Spleen (tissue), 11 donors: ENCODE data around the gene KRR1. TPM values are rescaled to one million over a fixed set of nuclear protein-coding genes. Genes with fewer than 3 reads are reported as not detected.

ENCODE experiments used
- DNase-seq: peaks from one replicate; pipeline ENCODE4 v3.0.0-alpha.2; 2020
- H3K27ac ChIP-seq, 8 donors: fragments of 200-600 bp; sonication (generic) in 7 of 8; 1 replicate in 4 of 8; 2 replicates in 4 of 8; pipeline versions ENCODE4 v1.5.0 to v1.8.0; 2016 to 2021; ENCODE audit warnings: inconsistent platforms in 4 of 8, mild to moderate bottlenecking in 4 of 8, moderate library complexity in 1 of 8
- H3K27me3 ChIP-seq, 7 donors: fragments of 200-600 bp; sonication (generic) in 6 of 7; replicated peaks in 1 of 7; 1 replicate in 4 of 7; 2 replicates in 3 of 7; pipeline versions ENCODE4 v1.5.0 to v1.8.0; 2016 to 2021; ENCODE audit warnings: inconsistent platforms in 3 of 7, mild to moderate bottlenecking in 1 of 7
- H3K36me3 ChIP-seq, 6 donors: fragments of 200-600 bp; sonication (generic) in 5 of 6; 1 replicate in 4 of 6; 2 replicates in 2 of 6; pipeline versions ENCODE4 v1.5.0 to v1.8.0; 2016 to 2021; ENCODE audit warnings: inconsistent platforms in 2 of 6
- H3K4me1 ChIP-seq, 6 donors: fragments of 200-600 bp; sonication (generic) in 5 of 6; 1 replicate in 3 of 6; 2 replicates in 3 of 6; pipeline versions ENCODE4 v1.5.0 to v1.8.0; 2016 to 2021; ENCODE audit warnings: inconsistent platforms in 3 of 6
- H3K4me3 ChIP-seq, 8 donors: fragments of 200-600 bp; sonication (generic) in 7 of 8; 1 replicate in 4 of 8; 2 replicates in 4 of 8; pipeline versions ENCODE4 v1.5.0 to v1.8.0; 2016 to 2021; ENCODE audit warnings: inconsistent platforms in 4 of 8, mild to moderate bottlenecking in 4 of 8, moderate library complexity in 2 of 8
- H3K9me3 ChIP-seq, 8 donors: fragments of 200-600 bp; sonication (generic) in 7 of 8; 1 replicate in 4 of 8; 2 replicates in 4 of 8; pipeline versions ENCODE4 v1.5.0 to v1.8.0; 2016 to 2021; ENCODE audit warnings: inconsistent platforms in 4 of 8
- POLR2A ChIP-seq, 3 donors: fragments of 450-650 bp; IDR thresholded peaks; one replicate each; pipeline ENCODE4 v1.5.1; 2017; ENCODE audit warnings: antibody characterized with exemption in 3 of 3, mild to moderate bottlenecking in 1 of 3
- POLR2AphosphoS5 ChIP-seq, 3 donors: sonication (generic); formaldehyde crosslinking; IDR thresholded peaks; one replicate each; pipeline ENCODE4 v1.5.1; 2017; ENCODE audit warnings: antibody characterized with exemption in 3 of 3
- WGBS, 5 donors: extraction: QIAGEN DNeasy Blood & Tissue Kit in 3 of 5; methylation state at CpG; one replicate each; pipeline versions ENCODE4 v1.1.5 to v1.1.7; 2013 to 2018; 5-methylcytosine and 5-hydroxymethylcytosine counted together
- intact Hi-C: fragments of 100-400 bp; cut with DNase I; formaldehyde crosslinking; loops from one replicate; pipeline ENCODE4 v1.15.0; 2023; ENCODE audit warnings: low total_unique reads
- polyA plus RNA-seq, 3 donors: library from polyadenylated mRNA; stranded (reverse); fragments of 200-250 nt; gene quantifications; one replicate each; pipeline ENCODE4 v1.2.1, GENCODE V29; 2013
- total RNA-seq, 7 donors: library from RNA; depleted of rRNA in 3 of 7; stranded (reverse); fragments of >200 nt in 3 of 7; fragmentation: NEBNext Ultra II Directional in 4 of 7; extraction: Animal tissue kit (Norgen Biotek cat#: 25700) in 4 of 7; gene quantifications; one replicate each; pipeline versions ENCODE4 v1.1.0 to v1.2.1, GENCODE V29; 2016 to 2021
- TF ChIP-seq, protein P1 (sequence below), 11 experiments: fragments of 200-600 bp in 7 of 11; fragments of 450-650 bp in 4 of 11; sonication (generic) in 4 of 11; IDR thresholded peaks in 8 of 11; conservative IDR thresholded peaks in 3 of 11; 1 replicate in 7 of 11; 2 replicates in 4 of 11; pipeline versions ENCODE4 v1.4.0 to v1.8.0; 2016 to 2021; ENCODE audit warnings: antibody characterized with exemption in 11 of 11, inconsistent platforms in 4 of 11, mild to moderate bottlenecking in 1 of 11
- donor health status: healthy with polysubstance abuse.
- donor health status: DM: no; HTN: no; CAD: no; lungs with moderate emphysema.
- donor health status: DM: no; HTN: no; CAD: no.
- donor health status: Bipolar disorder and iron deficiency.
- donor health status: healthy.
- donor health status: DM: no; HTN: no; CAD: no.
- donor health status: DM: yes; HTN: yes; CAD: no.

Gene KRR1
- total and polyA plus RNA-seq, 10 donors, result 11.2 to 51.2 (median 43.0) TPM

DNA sequence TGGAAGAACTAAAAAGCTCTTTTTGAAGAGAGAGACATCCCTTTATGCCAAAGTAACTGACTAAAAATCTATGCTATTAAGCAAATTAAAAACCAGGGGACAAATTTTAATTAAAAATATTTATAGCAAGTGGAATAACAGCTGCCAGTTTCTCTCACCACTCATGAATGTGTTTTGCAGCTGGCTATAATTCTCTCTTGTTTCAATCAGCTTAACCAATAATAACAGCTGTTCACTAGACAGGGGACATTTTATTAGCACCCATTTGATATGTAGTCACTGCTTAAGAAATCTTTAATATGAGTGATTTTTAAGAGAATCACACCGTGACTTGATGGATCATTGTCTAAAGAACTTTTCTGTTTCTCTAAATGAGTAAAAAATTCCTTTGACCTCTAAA is 34.2 kb upstream of the KRR1 start:
- no peak for DNase-seq
- Histone ChIP-seq H3K36me3 (no peaks in the 10 kb centered on the region), H3K4me1 (no peaks in the 10 kb centered on the region), H3K9me3 (no peaks in the 10 kb centered on the region), H3K4me3 (no peak overlapping the region), H3K27me3 (no peaks in the 10 kb centered on the region), H3K27ac (no peak overlapping the region)
- TF ChIP-seq, protein P1, sequence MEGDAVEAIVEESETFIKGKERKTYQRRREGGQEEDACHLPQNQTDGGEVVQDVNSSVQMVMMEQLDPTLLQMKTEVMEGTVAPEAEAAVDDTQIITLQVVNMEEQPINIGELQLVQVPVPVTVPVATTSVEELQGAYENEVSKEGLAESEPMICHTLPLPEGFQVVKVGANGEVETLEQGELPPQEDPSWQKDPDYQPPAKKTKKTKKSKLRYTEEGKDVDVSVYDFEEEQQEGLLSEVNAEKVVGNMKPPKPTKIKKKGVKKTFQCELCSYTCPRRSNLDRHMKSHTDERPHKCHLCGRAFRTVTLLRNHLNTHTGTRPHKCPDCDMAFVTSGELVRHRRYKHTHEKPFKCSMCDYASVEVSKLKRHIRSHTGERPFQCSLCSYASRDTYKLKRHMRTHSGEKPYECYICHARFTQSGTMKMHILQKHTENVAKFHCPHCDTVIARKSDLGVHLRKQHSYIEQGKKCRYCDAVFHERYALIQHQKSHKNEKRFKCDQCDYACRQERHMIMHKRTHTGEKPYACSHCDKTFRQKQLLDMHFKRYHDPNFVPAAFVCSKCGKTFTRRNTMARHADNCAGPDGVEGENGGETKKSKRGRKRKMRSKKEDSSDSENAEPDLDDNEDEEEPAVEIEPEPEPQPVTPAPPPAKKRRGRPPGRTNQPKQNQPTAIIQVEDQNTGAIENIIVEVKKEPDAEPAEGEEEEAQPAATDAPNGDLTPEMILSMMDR (IDR thresholded peaks at IDR 0.05 in 8 of 11, conservative IDR thresholded peaks at IDR 0.05 in 3 of 11), result no peak
- TF ChIP-seq POLR2A (IDR thresholded peaks at IDR 0.05) (no peak), POLR2AphosphoS5 (IDR thresholded peaks at IDR 0.05) (no peak)
- 63 to 83% (median 76%) methylated on average over 1 of the region's 1 CpG for WGBS, 5 donors
- intact Hi-C loops, result no loop called here

DNA sequence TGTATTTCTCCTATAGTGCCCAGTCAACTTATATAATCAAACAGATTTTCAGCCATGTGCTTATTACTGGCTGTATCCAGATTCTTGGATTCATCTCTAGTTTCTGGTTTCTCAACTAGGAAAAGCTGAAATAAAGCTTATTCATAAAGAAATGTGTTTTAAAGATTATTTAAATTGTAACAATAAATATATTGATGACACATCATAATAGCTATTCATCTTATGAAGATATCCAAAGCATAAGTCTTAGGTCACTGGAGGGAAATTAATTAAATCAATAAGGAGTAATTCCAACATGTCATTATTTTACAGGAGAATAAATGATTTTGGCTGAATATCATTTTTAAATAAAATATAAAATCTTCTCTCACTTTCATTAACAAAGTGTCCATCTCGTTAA is 32.1 kb upstream of the KRR1 start:
- TF ChIP-seq POLR2AphosphoS5 (IDR thresholded peaks at IDR 0.05), result no peak
- TF ChIP-seq POLR2A (IDR thresholded peaks at IDR 0.05), result no peak
- TF ChIP-seq, protein P1 (IDR thresholded peaks at IDR 0.05 in 8 of 11, conservative IDR thresholded peaks at IDR 0.05 in 3 of 11), result no peak
- H3K27me3 ChIP-seq, result no peaks in the 10 kb centered on the region
- no peaks in the 10 kb centered on the region for H3K9me3 ChIP-seq
- H3K36me3 ChIP-seq, result no peaks in the 10 kb centered on the region
- intact Hi-C loops, result no loop called here
- no peak for DNase-seq
- no peak overlapping the region for H3K4me3 ChIP-seq
- H3K27ac ChIP-seq, result no peak overlapping the region
- WGBS, 5 donors, result 90 to 96% (median 92%) methylated on average over 1 of the region's 1 CpG
- no peaks in the 10 kb centered on the region for H3K4me1 ChIP-seq

DNA sequence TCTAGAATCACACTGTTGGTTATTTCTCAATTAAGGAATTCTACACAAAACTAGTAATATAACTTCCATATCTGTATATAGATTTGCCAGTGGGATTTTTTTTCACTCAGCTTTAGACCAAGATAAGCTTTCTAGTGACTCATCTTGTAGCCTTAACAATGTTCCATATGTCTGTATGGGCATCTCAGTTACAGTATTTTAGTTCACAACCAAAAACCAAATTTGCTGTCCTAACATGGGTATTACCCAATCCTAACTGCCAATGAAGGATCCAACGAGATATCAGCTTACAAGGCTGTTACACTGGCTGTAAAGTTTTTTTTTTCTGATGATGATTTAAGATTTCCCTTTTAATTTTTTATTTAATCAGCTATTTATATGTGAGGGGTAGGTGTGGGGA is 31.5 kb upstream of the KRR1 start:
- Histone ChIP-seq H3K27me3 (no peaks in the 10 kb centered on the region), H3K9me3 (no peaks in the 10 kb centered on the region), H3K27ac (no peak overlapping the region), H3K4me1 (no peaks in the 10 kb centered on the region), H3K36me3 (no peaks in the 10 kb centered on the region), H3K4me3 (no peak overlapping the region)
- no peak for DNase-seq
- 40 to 75% (median 62%) methylated on average over 1 of the region's 1 CpG for WGBS, 5 donors
- no peak for TF ChIP-seq POLR2A (IDR thresholded peaks at IDR 0.05)
- TF ChIP-seq, protein P1 (IDR thresholded peaks at IDR 0.05 in 8 of 11, conservative IDR thresholded peaks at IDR 0.05 in 3 of 11), result no peak
- intact Hi-C loops, result no loop called here

DNA sequence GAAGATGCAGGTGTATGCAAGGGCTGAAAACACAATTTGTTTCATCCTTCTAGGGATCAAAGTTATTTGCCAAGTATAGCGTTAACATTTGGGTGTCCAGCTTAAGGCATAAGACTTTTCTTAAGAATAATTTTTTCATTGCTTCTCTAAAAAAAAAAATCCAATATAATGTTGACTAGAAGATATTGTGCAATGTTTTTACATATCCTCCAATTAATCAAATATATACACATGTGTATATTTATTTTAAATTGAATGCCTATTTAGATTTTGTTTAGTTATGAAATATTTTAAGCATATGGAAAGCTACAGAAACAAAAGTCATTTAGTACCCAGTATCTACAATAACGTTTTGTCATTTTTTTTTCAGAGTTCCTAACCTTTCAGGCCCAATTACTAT is 28.5 kb upstream of the KRR1 start:
- H3K27me3 ChIP-seq, result no peaks in the 10 kb centered on the region
- no peak overlapping the region for H3K4me3 ChIP-seq
- no peaks in the 10 kb centered on the region for H3K4me1 ChIP-seq
- H3K9me3 ChIP-seq, result no peaks in the 10 kb centered on the region
- intact Hi-C loops, result no loop called here
- WGBS, 5 donors, result 73 to 89% (median 77%) methylated on average over 2 of the region's 2 CpGs
- no peak for DNase-seq
- H3K27ac ChIP-seq, result no peak overlapping the region
- no peaks in the 10 kb centered on the region for H3K36me3 ChIP-seq
- TF ChIP-seq POLR2A (IDR thresholded peaks at IDR 0.05), result no peak
- TF ChIP-seq, protein P1 (IDR thresholded peaks at IDR 0.05 in 8 of 11, conservative IDR thresholded peaks at IDR 0.05 in 3 of 11), result no peak
- no peak for TF ChIP-seq POLR2AphosphoS5 (IDR thresholded peaks at IDR 0.05)
